NCI-H1417 (cell line): ENCODE data around the gene PGM5.
"Not testable (repeated sequence)": the region's sequence is repeated elsewhere in the genome, so short reads cannot be mapped to it uniquely, and the experiment has no call there.

Experiments
- DNase-seq, 3 experiments: peaks; one replicate each; lab custom pipeline; 2025; lab: John Stamatoyannopoulos, UW

PGM5 gene

GRCh38 chr9:68377723-68378122 lies 21.3 kb downstream of the PGM5 start:
- not testable (repeated sequence) for DNase-seq

- DNase-seq: not testable (repeated sequence)
Measured at GRCh38 chr9:68383894-68384293, 27.5 kb downstream of the PGM5 start.

GRCh38 chr9:68389558-68389957 lies 33.1 kb downstream of the PGM5 start:
- not testable (repeated sequence) for DNase-seq

- not testable (repeated sequence) for DNase-seq
Measured at GRCh38 chr9:68390737-68391136, 34.3 kb downstream of the PGM5 start.

GRCh38 chr9:68396411-68397094 lies 40.1 kb downstream of the PGM5 start:
- DNase-seq: not testable (repeated sequence)

GRCh38 chr9:68397095-68397423 lies 40.6 kb downstream of the PGM5 start:
- not testable (repeated sequence) for DNase-seq

- not testable (repeated sequence) for DNase-seq
Measured at GRCh38 chr9:68397796-68398195, 41.4 kb downstream of the PGM5 start.

- DNase-seq: not testable (repeated sequence)
Measured at GRCh38 chr9:68398324-68398723, 41.9 kb downstream of the PGM5 start.

- not testable (repeated sequence) for DNase-seq
Measured at GRCh38 chr9:68404421-68405185, 48.2 kb downstream of the PGM5 start.

- DNase-seq: not testable (repeated sequence)
Measured at GRCh38 chr9:68411865-68412264, 55.5 kb downstream of the PGM5 start.

GRCh38 chr9:68412754-68413153 lies 56.3 kb downstream of the PGM5 start:
- DNase-seq: not testable (repeated sequence)

- not testable (repeated sequence) for DNase-seq
Measured at GRCh38 chr9:68415065-68415464, 58.7 kb downstream of the PGM5 start.

- DNase-seq: peak in 1 of 3 experiments; percentile 7
Measured at GRCh38 chr9:68416936-68417564, 60.6 kb downstream of the PGM5 start.

- DNase-seq: no peak
Measured at GRCh38 chr9:68417762-68418161, 61.4 kb downstream of the PGM5 start.

GRCh38 chr9:68418259-68418845 lies 61.9 kb downstream of the PGM5 start:
- no peak for DNase-seq

GRCh38 chr9:68419901-68420300 lies 63.5 kb downstream of the PGM5 start:
- no peak for DNase-seq

- no peak for DNase-seq
Measured at GRCh38 chr9:68426755-68427154, 70.3 kb downstream of the PGM5 start.

- DNase-seq: no peak
Measured at GRCh38 chr9:68427216-68427977, 71.0 kb downstream of the PGM5 start.

- DNase-seq: no peak
Measured at GRCh38 chr9:68428481-68428880, 72.1 kb downstream of the PGM5 start.

GRCh38 chr9:68429631-68430030 lies 73.2 kb downstream of the PGM5 start:
- no peak for DNase-seq

GRCh38 chr9:68431307-68431706 lies 74.9 kb downstream of the PGM5 start:
- DNase-seq: no peak
